Measurements from ENCODE around the gene NUP214. TPM values are rescaled to one million over a fixed set of nuclear protein-coding genes. Genes with fewer than 3 reads are reported as not detected.

The NUP214 gene
- total and polyA plus RNA-seq, 9 donors, result 21.2 to 35.6 (median 29.7) TPM

- no peaks in the 10 kb centered on the region for H3K4me1 ChIP-seq (ENCODE audit: control insufficient read depth, insufficient read depth, low read length)
- WGBS (ENCODE audit: insufficient coverage), result no CpG with 5 or more reads among the region's 1 CpG
- no peak for DNase-seq
- H3K36me3 ChIP-seq (ENCODE audit: control insufficient read depth, insufficient read depth, low read length), result peaks cover 54% of the 10 kb centered on the region
- H3K4me3 ChIP-seq (ENCODE audit: low read length), result no peak overlapping the region
- no peak overlapping the region for H3K27ac ChIP-seq (ENCODE audit: low read length)
- H3K9me3 ChIP-seq (replicated peaks; ENCODE audit: control insufficient read depth, low read depth, low read length), result no peaks in the 10 kb centered on the region
- no peaks in the 10 kb centered on the region for H3K27me3 ChIP-seq (ENCODE audit: control insufficient read depth, insufficient read depth, low read length)
Measured at GRCh38 chr9:131177898-131178297, 52.5 kb downstream of the NUP214 start.

GRCh38 chr9:131178382-131178781 is 53.0 kb downstream of the NUP214 start:
- WGBS (ENCODE audit: insufficient coverage), result no CpG with 5 or more reads among the region's 4 CpGs
- Histone ChIP-seq H3K36me3 (ENCODE audit: control insufficient read depth, insufficient read depth, low read length) (peaks cover 55% of the 10 kb centered on the region), H3K4me3 (ENCODE audit: low read length) (no peak overlapping the region)

GRCh38 chr9:131178926-131179325 is 53.5 kb downstream of the NUP214 start:
- no peak for DNase-seq
- no CpG with 5 or more reads among the region's 1 CpG for WGBS (ENCODE audit: insufficient coverage)
- Histone ChIP-seq H3K9me3 (replicated peaks; ENCODE audit: control insufficient read depth, low read depth, low read length) (no peaks in the 10 kb centered on the region), H3K27me3 (ENCODE audit: control insufficient read depth, insufficient read depth, low read length) (no peaks in the 10 kb centered on the region), H3K4me1 (ENCODE audit: control insufficient read depth, insufficient read depth, low read length) (no peaks in the 10 kb centered on the region), H3K4me3 (ENCODE audit: low read length) (no peak overlapping the region), H3K27ac (ENCODE audit: low read length) (no peak overlapping the region), H3K36me3 (ENCODE audit: control insufficient read depth, insufficient read depth, low read length) (peaks cover 53% of the 10 kb centered on the region)

More at GRCh38 chr9:131178382-131178781, 53.0 kb downstream of the NUP214 start:
- no peaks in the 10 kb centered on the region for H3K9me3 ChIP-seq (replicated peaks; ENCODE audit: control insufficient read depth, low read depth, low read length)
- peak; percentile 71 for DNase-seq
- no peaks in the 10 kb centered on the region for H3K4me1 ChIP-seq (ENCODE audit: control insufficient read depth, insufficient read depth, low read length)
- no peaks in the 10 kb centered on the region for H3K27me3 ChIP-seq (ENCODE audit: control insufficient read depth, insufficient read depth, low read length)
- no peak overlapping the region for H3K27ac ChIP-seq (ENCODE audit: low read length)

- no CpG with 5 or more reads among the region's 4 CpGs for WGBS (ENCODE audit: insufficient coverage)
- no peak overlapping the region for H3K4me3 ChIP-seq (ENCODE audit: low read length)
- H3K27ac ChIP-seq (ENCODE audit: low read length), result no peak overlapping the region
- DNase-seq, result no peak
- no peaks in the 10 kb centered on the region for H3K27me3 ChIP-seq (ENCODE audit: control insufficient read depth, insufficient read depth, low read length)
- H3K9me3 ChIP-seq (replicated peaks; ENCODE audit: control insufficient read depth, low read depth, low read length), result no peaks in the 10 kb centered on the region
- H3K4me1 ChIP-seq (ENCODE audit: control insufficient read depth, insufficient read depth, low read length), result no peaks in the 10 kb centered on the region
- peaks cover 49% of the 10 kb centered on the region for H3K36me3 ChIP-seq (ENCODE audit: control insufficient read depth, insufficient read depth, low read length)
Measured at GRCh38 chr9:131179561-131180219, 54.3 kb downstream of the NUP214 start.

- Histone ChIP-seq H3K36me3 (ENCODE audit: control insufficient read depth, insufficient read depth, low read length) (peaks cover 46% of the 10 kb centered on the region), H3K27ac (ENCODE audit: low read length) (no peak overlapping the region), H3K4me3 (ENCODE audit: low read length) (no peak overlapping the region), H3K27me3 (ENCODE audit: control insufficient read depth, insufficient read depth, low read length) (no peaks in the 10 kb centered on the region), H3K4me1 (ENCODE audit: control insufficient read depth, insufficient read depth, low read length) (no peaks in the 10 kb centered on the region), H3K9me3 (replicated peaks; ENCODE audit: control insufficient read depth, low read depth, low read length) (no peaks in the 10 kb centered on the region)
- no CpG with 5 or more reads among the region's 6 CpGs for WGBS (ENCODE audit: insufficient coverage)
- no peak for DNase-seq
Measured at GRCh38 chr9:131180454-131180853, 55.1 kb downstream of the NUP214 start.

- Histone ChIP-seq H3K4me3 (ENCODE audit: low read length) (no peak overlapping the region), H3K27me3 (ENCODE audit: control insufficient read depth, insufficient read depth, low read length) (no peaks in the 10 kb centered on the region), H3K36me3 (ENCODE audit: control insufficient read depth, insufficient read depth, low read length) (peaks cover 39% of the 10 kb centered on the region), H3K4me1 (ENCODE audit: control insufficient read depth, insufficient read depth, low read length) (no peaks in the 10 kb centered on the region), H3K9me3 (replicated peaks; ENCODE audit: control insufficient read depth, low read depth, low read length) (no peaks in the 10 kb centered on the region), H3K27ac (ENCODE audit: low read length) (no peak overlapping the region)
- no peak for DNase-seq
- WGBS (ENCODE audit: insufficient coverage), result 96% methylated on average over 4 of the region's 6 CpGs
Measured at GRCh38 chr9:131181091-131181681, 55.8 kb downstream of the NUP214 start.

- H3K4me3 ChIP-seq (ENCODE audit: low read length), result no peak overlapping the region
- DNase-seq, result no peak
- H3K9me3 ChIP-seq (replicated peaks; ENCODE audit: control insufficient read depth, low read depth, low read length), result no peaks in the 10 kb centered on the region
- no peaks in the 10 kb centered on the region for H3K27me3 ChIP-seq (ENCODE audit: control insufficient read depth, insufficient read depth, low read length)
- H3K27ac ChIP-seq (ENCODE audit: low read length), result no peak overlapping the region
- H3K36me3 ChIP-seq (ENCODE audit: control insufficient read depth, insufficient read depth, low read length), result peaks cover 32% of the 10 kb centered on the region
- H3K4me1 ChIP-seq (ENCODE audit: control insufficient read depth, insufficient read depth, low read length), result no peaks in the 10 kb centered on the region
- WGBS (ENCODE audit: insufficient coverage), result no CpG with 5 or more reads among the region's 3 CpGs
Measured at GRCh38 chr9:131185924-131186323, 60.5 kb downstream of the NUP214 start.

- Histone ChIP-seq H3K36me3 (ENCODE audit: control insufficient read depth, insufficient read depth, low read length) (peaks cover 28% of the 10 kb centered on the region), H3K4me1 (ENCODE audit: control insufficient read depth, insufficient read depth, low read length) (no peaks in the 10 kb centered on the region), H3K27ac (ENCODE audit: low read length) (no peak overlapping the region), H3K4me3 (ENCODE audit: low read length) (no peak overlapping the region), H3K27me3 (ENCODE audit: control insufficient read depth, insufficient read depth, low read length) (no peaks in the 10 kb centered on the region), H3K9me3 (replicated peaks; ENCODE audit: control insufficient read depth, low read depth, low read length) (no peaks in the 10 kb centered on the region)
- 85% methylated on average over 3 of the region's 4 CpGs for WGBS (ENCODE audit: insufficient coverage)
- no peak for DNase-seq
Measured at GRCh38 chr9:131186622-131187021, 61.2 kb downstream of the NUP214 start.

- Histone ChIP-seq H3K36me3 (ENCODE audit: control insufficient read depth, insufficient read depth, low read length) (peaks cover 25% of the 10 kb centered on the region), H3K9me3 (replicated peaks; ENCODE audit: control insufficient read depth, low read depth, low read length) (no peaks in the 10 kb centered on the region), H3K4me3 (ENCODE audit: low read length) (no peak overlapping the region), H3K27ac (ENCODE audit: low read length) (no peak overlapping the region), H3K27me3 (ENCODE audit: control insufficient read depth, insufficient read depth, low read length) (no peaks in the 10 kb centered on the region), H3K4me1 (ENCODE audit: control insufficient read depth, insufficient read depth, low read length) (no peaks in the 10 kb centered on the region)
- no peak for DNase-seq
- 83% methylated on average over 1 of the region's 4 CpGs for WGBS (ENCODE audit: insufficient coverage)
Measured at GRCh38 chr9:131187957-131188356, 62.6 kb downstream of the NUP214 start.

- no peaks in the 10 kb centered on the region for H3K9me3 ChIP-seq (replicated peaks; ENCODE audit: control insufficient read depth, low read depth, low read length)
- WGBS (ENCODE audit: insufficient coverage), result 100% methylated on average over 1 of the region's 3 CpGs
- DNase-seq, result no peak
- H3K4me1 ChIP-seq (ENCODE audit: control insufficient read depth, insufficient read depth, low read length), result no peaks in the 10 kb centered on the region
- H3K36me3 ChIP-seq (ENCODE audit: control insufficient read depth, insufficient read depth, low read length), result peaks cover 24% of the 10 kb centered on the region
- no peak overlapping the region for H3K4me3 ChIP-seq (ENCODE audit: low read length)
- H3K27me3 ChIP-seq (ENCODE audit: control insufficient read depth, insufficient read depth, low read length), result no peaks in the 10 kb centered on the region
- no peak overlapping the region for H3K27ac ChIP-seq (ENCODE audit: low read length)
Measured at GRCh38 chr9:131188976-131189375, 63.6 kb downstream of the NUP214 start.
